Measurements from ENCODE around the gene ASPHD2.

The ASPHD2 gene

DNA sequence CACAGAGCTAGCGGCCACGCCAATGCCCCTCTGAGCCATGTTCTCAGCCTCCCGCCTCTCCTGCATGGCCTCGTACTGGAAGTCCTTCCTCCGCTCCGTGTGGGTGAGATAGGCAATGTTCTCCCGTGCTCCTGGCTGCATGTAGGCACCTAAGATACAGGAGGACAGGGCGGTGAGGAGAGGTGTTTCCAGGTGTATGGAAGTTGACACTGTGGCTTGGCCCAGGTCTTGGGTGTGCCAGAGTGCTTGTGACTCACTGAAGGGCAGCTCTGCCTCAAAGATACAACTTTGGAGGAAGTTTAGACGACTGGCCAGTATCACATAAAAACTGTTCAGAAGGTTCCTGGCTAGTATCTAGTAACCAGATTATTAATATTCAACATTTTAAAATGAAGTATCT, 63.2 kb downstream of the ASPHD2 start:
- H3K27ac ChIP-seq (ENCODE audit: extremely low read depth, low read depth, low read length), result no peak overlapping the region
- TF ChIP-seq, protein P1, sequence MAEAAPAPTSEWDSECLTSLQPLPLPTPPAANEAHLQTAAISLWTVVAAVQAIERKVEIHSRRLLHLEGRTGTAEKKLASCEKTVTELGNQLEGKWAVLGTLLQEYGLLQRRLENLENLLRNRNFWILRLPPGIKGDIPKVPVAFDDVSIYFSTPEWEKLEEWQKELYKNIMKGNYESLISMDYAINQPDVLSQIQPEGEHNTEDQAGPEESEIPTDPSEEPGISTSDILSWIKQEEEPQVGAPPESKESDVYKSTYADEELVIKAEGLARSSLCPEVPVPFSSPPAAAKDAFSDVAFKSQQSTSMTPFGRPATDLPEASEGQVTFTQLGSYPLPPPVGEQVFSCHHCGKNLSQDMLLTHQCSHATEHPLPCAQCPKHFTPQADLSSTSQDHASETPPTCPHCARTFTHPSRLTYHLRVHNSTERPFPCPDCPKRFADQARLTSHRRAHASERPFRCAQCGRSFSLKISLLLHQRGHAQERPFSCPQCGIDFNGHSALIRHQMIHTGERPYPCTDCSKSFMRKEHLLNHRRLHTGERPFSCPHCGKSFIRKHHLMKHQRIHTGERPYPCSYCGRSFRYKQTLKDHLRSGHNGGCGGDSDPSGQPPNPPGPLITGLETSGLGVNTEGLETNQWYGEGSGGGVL (tag by site-specific recombination; IDR thresholded peaks at IDR 0.05), result no peak
- no peak for TF ChIP-seq ZNF529 (tag by site-specific recombination; IDR thresholded peaks at IDR 0.05; ENCODE audit: insufficient replicate concordance)
- no peak for TF ChIP-seq BCL6B (tag by site-specific recombination; IDR thresholded peaks at IDR 0.05)
- no peak for TF ChIP-seq ZNF423 (tag by site-specific recombination; IDR thresholded peaks at IDR 0.05)
- TF ChIP-seq, protein P2, sequence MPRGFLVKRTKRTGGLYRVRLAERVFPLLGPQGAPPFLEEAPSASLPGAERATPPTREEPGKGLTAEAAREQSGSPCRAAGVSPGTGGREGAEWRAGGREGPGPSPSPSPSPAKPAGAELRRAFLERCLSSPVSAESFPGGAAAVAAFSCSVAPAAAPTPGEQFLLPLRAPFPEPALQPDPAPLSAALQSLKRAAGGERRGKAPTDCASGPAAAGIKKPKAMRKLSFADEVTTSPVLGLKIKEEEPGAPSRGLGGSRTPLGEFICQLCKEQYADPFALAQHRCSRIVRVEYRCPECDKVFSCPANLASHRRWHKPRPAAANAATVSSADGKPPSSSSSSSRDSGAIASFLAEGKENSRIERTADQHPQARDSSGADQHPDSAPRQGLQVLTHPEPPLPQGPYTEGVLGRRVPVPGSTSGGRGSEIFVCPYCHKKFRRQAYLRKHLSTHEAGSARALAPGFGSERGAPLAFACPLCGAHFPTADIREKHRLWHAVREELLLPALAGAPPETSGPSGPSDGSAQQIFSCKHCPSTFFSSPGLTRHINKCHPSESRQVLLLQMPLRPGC (tag by site-specific recombination; IDR thresholded peaks at IDR 0.05), result no peak
- TF ChIP-seq KLF1 (tag by site-specific recombination; IDR thresholded peaks at IDR 0.05), result no peak
- no peak for TF ChIP-seq ZNF830 (tag by site-specific recombination; IDR thresholded peaks at IDR 0.05; ENCODE audit: low read depth)
- TF ChIP-seq, protein P3, sequence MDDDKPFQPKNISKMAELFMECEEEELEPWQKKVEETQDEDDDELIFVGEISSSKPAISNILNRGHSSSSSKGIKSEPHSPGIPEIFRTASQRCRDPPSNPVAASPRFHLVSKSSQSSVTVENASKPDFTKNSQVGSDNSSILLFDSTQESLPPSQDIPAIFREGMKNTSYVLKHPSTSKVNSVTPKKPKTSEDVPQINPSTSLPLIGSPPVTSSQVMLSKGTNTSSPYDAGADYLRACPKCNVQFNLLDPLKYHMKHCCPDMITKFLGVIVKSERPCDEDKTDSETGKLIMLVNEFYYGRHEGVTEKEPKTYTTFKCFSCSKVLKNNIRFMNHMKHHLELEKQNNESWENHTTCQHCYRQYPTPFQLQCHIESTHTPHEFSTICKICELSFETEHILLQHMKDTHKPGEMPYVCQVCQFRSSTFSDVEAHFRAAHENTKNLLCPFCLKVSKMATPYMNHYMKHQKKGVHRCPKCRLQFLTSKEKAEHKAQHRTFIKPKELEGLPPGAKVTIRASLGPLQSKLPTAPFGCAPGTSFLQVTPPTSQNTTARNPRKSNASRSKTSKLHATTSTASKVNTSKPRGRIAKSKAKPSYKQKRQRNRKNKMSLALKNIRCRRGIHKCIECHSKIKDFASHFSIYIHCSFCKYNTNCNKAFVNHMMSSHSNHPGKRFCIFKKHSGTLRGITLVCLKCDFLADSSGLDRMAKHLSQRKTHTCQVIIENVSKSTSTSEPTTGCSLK (tag by site-specific recombination; IDR thresholded peaks at IDR 0.05), result no peak
- TF ChIP-seq ZBTB20 (tag by site-specific recombination; IDR thresholded peaks at IDR 0.05), result no peak
- TF ChIP-seq ZIC2 (tag by site-specific recombination; IDR thresholded peaks at IDR 0.05), result no peak
- TF ChIP-seq ZNF664 (tag by site-specific recombination; IDR thresholded peaks at IDR 0.05), result no peak
- no peak for TF ChIP-seq ZNF677 (tag by site-specific recombination; IDR thresholded peaks at IDR 0.05)
- H3K4me1 ChIP-seq (ENCODE audit: control insufficient read depth, insufficient read depth, low read length), result no peaks in the 10 kb centered on the region
- peaks cover 39 to 98% of the 10 kb centered on the region in 2 experiments for H3K36me3 ChIP-seq (ENCODE audit: control insufficient read depth in 2 of 2, insufficient read depth in 1 of 2, low read length in 2 of 2)
- ChIA-PET CTCF (interaction anchor here (0.6 to 1.1 kb wide), 7 partner anchors 8 to 186 kb away, joined by 3 to 5 read pairs (median 3); no protein-coding TSS in a partner anchor), POLR2A (interaction anchor here (3.4 kb wide), 1 partner anchor 8 kb away, joined by 23 read pairs; the partner anchor contains the start of genes HPS4 and SRRD)
- H3K4me3 ChIP-seq (ENCODE audit: low read depth, low read length), result no peak overlapping the region
- no peaks in the 10 kb centered on the region for H3K9me3 ChIP-seq (ENCODE audit: control insufficient read depth, insufficient read depth, low read depth, low read length)

GRCh38 chr22:26494506-26494905, 65.4 kb downstream of the ASPHD2 start:
- ChIA-PET CTCF (interaction anchor here (0.5 to 1.5 kb wide), 3 partner anchors 16 to 127 kb away, joined by 3 to 4 read pairs (median 3); no protein-coding TSS in a partner anchor), POLR2A (interaction anchor here (0.7 to 3.4 kb wide), 3 partner anchors 11 to 1740 kb away, joined by 4 to 23 read pairs (median 6); partner anchors contain the start of genes HPS4, SRRD and TFIP11)
- no peak overlapping the region for H3K27ac ChIP-seq (ENCODE audit: extremely low read depth, low read depth, low read length)
- H3K4me1 ChIP-seq (ENCODE audit: control insufficient read depth, insufficient read depth, low read length), result no peaks in the 10 kb centered on the region
- peaks cover 40 to 90% of the 10 kb centered on the region in 2 experiments for H3K36me3 ChIP-seq (ENCODE audit: control insufficient read depth in 2 of 2, insufficient read depth in 1 of 2, low read length in 2 of 2)
- no peaks in the 10 kb centered on the region for H3K9me3 ChIP-seq (ENCODE audit: control insufficient read depth, insufficient read depth, low read depth, low read length)
- no peak overlapping the region for H3K4me3 ChIP-seq (ENCODE audit: low read depth, low read length)
- TF ChIP-seq ZNF202 (tag by site-specific recombination; IDR thresholded peaks at IDR 0.05; ENCODE audit: borderline replicate concordance), result no peak
- TF ChIP-seq, protein P4, sequence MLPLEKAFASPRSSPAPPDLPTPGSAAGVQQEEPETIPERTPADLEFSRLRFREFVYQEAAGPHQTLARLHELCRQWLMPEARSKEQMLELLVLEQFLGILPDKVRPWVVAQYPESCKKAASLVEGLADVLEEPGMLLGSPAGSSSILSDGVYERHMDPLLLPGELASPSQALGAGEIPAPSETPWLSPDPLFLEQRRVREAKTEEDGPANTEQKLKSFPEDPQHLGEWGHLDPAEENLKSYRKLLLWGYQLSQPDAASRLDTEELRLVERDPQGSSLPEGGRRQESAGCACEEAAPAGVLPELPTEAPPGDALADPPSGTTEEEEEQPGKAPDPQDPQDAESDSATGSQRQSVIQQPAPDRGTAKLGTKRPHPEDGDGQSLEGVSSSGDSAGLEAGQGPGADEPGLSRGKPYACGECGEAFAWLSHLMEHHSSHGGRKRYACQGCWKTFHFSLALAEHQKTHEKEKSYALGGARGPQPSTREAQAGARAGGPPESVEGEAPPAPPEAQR (tag by site-specific recombination; IDR thresholded peaks at IDR 0.05), result no peak
- no peak for TF ChIP-seq ZNF544 (tag by site-specific recombination; IDR thresholded peaks at IDR 0.05)
- TF ChIP-seq ZNF341 (tag by site-specific recombination; IDR thresholded peaks at IDR 0.05; ENCODE audit: low read depth), result no peak
- no peak for TF ChIP-seq ZNF626 (tag by site-specific recombination; IDR thresholded peaks at IDR 0.05)
- TF ChIP-seq KLF17 (tag by site-specific recombination; IDR thresholded peaks at IDR 0.05), result no peak
- TF ChIP-seq, protein P5, sequence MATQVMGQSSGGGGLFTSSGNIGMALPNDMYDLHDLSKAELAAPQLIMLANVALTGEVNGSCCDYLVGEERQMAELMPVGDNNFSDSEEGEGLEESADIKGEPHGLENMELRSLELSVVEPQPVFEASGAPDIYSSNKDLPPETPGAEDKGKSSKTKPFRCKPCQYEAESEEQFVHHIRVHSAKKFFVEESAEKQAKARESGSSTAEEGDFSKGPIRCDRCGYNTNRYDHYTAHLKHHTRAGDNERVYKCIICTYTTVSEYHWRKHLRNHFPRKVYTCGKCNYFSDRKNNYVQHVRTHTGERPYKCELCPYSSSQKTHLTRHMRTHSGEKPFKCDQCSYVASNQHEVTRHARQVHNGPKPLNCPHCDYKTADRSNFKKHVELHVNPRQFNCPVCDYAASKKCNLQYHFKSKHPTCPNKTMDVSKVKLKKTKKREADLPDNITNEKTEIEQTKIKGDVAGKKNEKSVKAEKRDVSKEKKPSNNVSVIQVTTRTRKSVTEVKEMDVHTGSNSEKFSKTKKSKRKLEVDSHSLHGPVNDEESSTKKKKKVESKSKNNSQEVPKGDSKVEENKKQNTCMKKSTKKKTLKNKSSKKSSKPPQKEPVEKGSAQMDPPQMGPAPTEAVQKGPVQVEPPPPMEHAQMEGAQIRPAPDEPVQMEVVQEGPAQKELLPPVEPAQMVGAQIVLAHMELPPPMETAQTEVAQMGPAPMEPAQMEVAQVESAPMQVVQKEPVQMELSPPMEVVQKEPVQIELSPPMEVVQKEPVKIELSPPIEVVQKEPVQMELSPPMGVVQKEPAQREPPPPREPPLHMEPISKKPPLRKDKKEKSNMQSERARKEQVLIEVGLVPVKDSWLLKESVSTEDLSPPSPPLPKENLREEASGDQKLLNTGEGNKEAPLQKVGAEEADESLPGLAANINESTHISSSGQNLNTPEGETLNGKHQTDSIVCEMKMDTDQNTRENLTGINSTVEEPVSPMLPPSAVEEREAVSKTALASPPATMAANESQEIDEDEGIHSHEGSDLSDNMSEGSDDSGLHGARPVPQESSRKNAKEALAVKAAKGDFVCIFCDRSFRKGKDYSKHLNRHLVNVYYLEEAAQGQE (tag by site-specific recombination; IDR thresholded peaks at IDR 0.05), result no peak
- no peak for TF ChIP-seq ZNF558 (tag by site-specific recombination; IDR thresholded peaks at IDR 0.05)

Measured in HEK293 (cell line).